PFSK-1 (cell line): ENCODE data around the gene KIRREL3.

Experiments
- FOXP2 ChIP-seq: optimal IDR thresholded peaks from 2 replicates; pipeline ENCODE3; 2011; ENCODE audit warnings: borderline replicate concordance, control low read depth, inconsistent platforms; ENCODE audit not compliant: insufficient read depth; ENCODE audit errors: extremely low read length, extremely low read depth
- POLR2AphosphoS5 ChIP-seq: IDR thresholded peaks from 2 replicates; pipeline ENCODE4 v1.6.1; 2012; ENCODE audit warnings: low read depth, mild to moderate bottlenecking, control low read depth, low read length, moderate library complexity
- SIN3A ChIP-seq: IDR thresholded peaks from 2 replicates; pipeline ENCODE4 v1.6.1; 2012; ENCODE audit warnings: mild to moderate bottlenecking, low read length, moderate library complexity, borderline replicate concordance; ENCODE audit not compliant: insufficient read depth
- TAF1 ChIP-seq: IDR thresholded peaks from 2 replicates; pipeline ENCODE4 v1.6.1; 2012; ENCODE audit warnings: low read length, control low read depth, borderline replicate concordance; ENCODE audit not compliant: insufficient read depth
- TF ChIP-seq, protein P1 (sequence below), 2 experiments: IDR thresholded peaks; 2 replicates each; pipeline versions ENCODE4 v1.6.1 to v1.8.0; 2011 to 2012; ENCODE audit warnings: low read depth in 2 of 2, low read length in 2 of 2, control low read depth in 1 of 2, inconsistent platforms in 1 of 2, mild to moderate bottlenecking in 1 of 2, moderate library complexity in 1 of 2; ENCODE audit not compliant: insufficient read depth in 1 of 2

DNA sequence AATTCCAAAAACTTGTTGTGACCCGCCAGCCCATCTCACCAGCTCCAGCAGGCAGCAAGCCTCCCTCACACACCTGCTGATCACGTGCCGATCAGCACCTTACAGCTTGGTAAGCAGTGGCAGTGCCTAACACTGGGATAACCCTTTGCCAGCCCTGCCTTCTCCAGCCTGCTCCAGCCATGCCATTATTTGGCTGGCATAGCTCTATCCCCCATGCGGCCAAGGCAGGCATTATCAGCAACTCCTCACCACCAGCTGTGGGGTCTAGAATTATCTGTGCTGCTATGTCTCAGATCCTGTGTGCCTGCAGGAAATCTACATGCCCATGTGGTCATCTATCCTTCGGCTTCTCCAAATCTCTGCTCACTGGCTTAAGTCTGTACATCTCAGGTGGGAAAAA is 430.1 kb downstream of the KIRREL3 start:
- TF ChIP-seq, protein P1, sequence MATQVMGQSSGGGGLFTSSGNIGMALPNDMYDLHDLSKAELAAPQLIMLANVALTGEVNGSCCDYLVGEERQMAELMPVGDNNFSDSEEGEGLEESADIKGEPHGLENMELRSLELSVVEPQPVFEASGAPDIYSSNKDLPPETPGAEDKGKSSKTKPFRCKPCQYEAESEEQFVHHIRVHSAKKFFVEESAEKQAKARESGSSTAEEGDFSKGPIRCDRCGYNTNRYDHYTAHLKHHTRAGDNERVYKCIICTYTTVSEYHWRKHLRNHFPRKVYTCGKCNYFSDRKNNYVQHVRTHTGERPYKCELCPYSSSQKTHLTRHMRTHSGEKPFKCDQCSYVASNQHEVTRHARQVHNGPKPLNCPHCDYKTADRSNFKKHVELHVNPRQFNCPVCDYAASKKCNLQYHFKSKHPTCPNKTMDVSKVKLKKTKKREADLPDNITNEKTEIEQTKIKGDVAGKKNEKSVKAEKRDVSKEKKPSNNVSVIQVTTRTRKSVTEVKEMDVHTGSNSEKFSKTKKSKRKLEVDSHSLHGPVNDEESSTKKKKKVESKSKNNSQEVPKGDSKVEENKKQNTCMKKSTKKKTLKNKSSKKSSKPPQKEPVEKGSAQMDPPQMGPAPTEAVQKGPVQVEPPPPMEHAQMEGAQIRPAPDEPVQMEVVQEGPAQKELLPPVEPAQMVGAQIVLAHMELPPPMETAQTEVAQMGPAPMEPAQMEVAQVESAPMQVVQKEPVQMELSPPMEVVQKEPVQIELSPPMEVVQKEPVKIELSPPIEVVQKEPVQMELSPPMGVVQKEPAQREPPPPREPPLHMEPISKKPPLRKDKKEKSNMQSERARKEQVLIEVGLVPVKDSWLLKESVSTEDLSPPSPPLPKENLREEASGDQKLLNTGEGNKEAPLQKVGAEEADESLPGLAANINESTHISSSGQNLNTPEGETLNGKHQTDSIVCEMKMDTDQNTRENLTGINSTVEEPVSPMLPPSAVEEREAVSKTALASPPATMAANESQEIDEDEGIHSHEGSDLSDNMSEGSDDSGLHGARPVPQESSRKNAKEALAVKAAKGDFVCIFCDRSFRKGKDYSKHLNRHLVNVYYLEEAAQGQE (IDR thresholded peaks at IDR 0.05; ENCODE audit: insufficient read depth in 1 of 2, low read depth in 2 of 2, low read length in 2 of 2), result no peak
- no peak for TF ChIP-seq POLR2AphosphoS5
- no peak for TF ChIP-seq TAF1
- no peak for TF ChIP-seq SIN3A
- TF ChIP-seq FOXP2, result no peak
